ENCODE measurements around the gene MAP3K14. TPM values are rescaled to one million over a fixed set of nuclear protein-coding genes. Genes with fewer than 3 reads are reported as not detected.

MAP3K14 gene
- total RNA-seq, 2 experiments from 2014 or later = 31.6 to 31.9 TPM

GRCh38 chr17:45298546-45299285 is 18.1 kb downstream of the MAP3K14 start:
- peak; percentile 32 for ATAC-seq
- intact Hi-C loops (cut with micrococcal nuclease) = no loop called here
- peaks cover 82% of the 10 kb centered on the region for H3K4me1 Mint-ChIP-seq (ENCODE audit: low read depth)
- POLR2A ChIA-PET = interaction anchor here (0.8 to 11.5 kb wide), 4 partner anchors 16 to 94 kb away, joined by 3 to 151 read pairs (median 4); partner anchors contain the start of gene MAP3K14
- no peak for DNase-seq
- H3K27ac Mint-ChIP-seq = peak overlapping the region; percentile 48
- H3K4me3 Mint-ChIP-seq = no peak overlapping the region
- no peaks in the 10 kb centered on the region for H3K27me3 Mint-ChIP-seq
- CTCF ChIA-PET = interaction anchor here (0.8 to 3.0 kb wide), 7 partner anchors 13 to 93 kb away, joined by 3 to 16 read pairs (median 4); partner anchors contain the start of gene MAP3K14
- H3K36me3 Mint-ChIP-seq (ENCODE audit: low read depth) = peaks cover 58% of the 10 kb centered on the region
- TF ChIP-seq CTCF (IDR thresholded peaks at IDR 0.05) = no peak
- peaks cover 4% of the 10 kb centered on the region for H3K9me3 Mint-ChIP-seq

- POLR2A ChIA-PET = interaction anchor here (0.6 kb wide), 1 partner anchor 12 kb away, joined by 3 read pairs; no protein-coding TSS in a partner anchor
- Mint-ChIP-seq H3K27me3 (no peaks in the 10 kb centered on the region), H3K36me3 (ENCODE audit: low read depth) (peaks cover 55% of the 10 kb centered on the region), H3K27ac (peak overlapping the region; percentile 81), H3K4me1 (ENCODE audit: low read depth) (peaks cover 83% of the 10 kb centered on the region), H3K4me3 (no peak overlapping the region), H3K9me3 (peaks cover 4% of the 10 kb centered on the region)
- CTCF ChIA-PET = no interaction called here
- no peak for TF ChIP-seq CTCF (IDR thresholded peaks at IDR 0.05)
- ATAC-seq (no peak), DNase-seq (no peak)
- intact Hi-C loops (cut with micrococcal nuclease) = no loop called here
Measured at GRCh38 chr17:45296833-45297124, 20.0 kb downstream of the MAP3K14 start.

- POLR2A ChIA-PET = interaction anchor here (0.6 to 1.3 kb wide), 4 partner anchors 12 to 97 kb away, joined by 3 read pairs; no protein-coding TSS in a partner anchor
- H3K9me3 Mint-ChIP-seq = peaks cover 4% of the 10 kb centered on the region
- intact Hi-C loops (cut with micrococcal nuclease) = no loop called here
- H3K4me1 Mint-ChIP-seq (ENCODE audit: low read depth) = peaks cover 84% of the 10 kb centered on the region
- no peak for ATAC-seq
- H3K4me3 Mint-ChIP-seq = no peak overlapping the region
- H3K27me3 Mint-ChIP-seq = no peaks in the 10 kb centered on the region
- peak overlapping the region; percentile 81 for H3K27ac Mint-ChIP-seq
- TF ChIP-seq CTCF (IDR thresholded peaks at IDR 0.05) = no peak
- peaks cover 57% of the 10 kb centered on the region for H3K36me3 Mint-ChIP-seq (ENCODE audit: low read depth)
- CTCF ChIA-PET = interaction anchor here (0.9 to 9.6 kb wide), 9 partner anchors 10 to 161 kb away, joined by 3 to 81 read pairs (median 4); partner anchors contain the start of genes ACBD4 and MAP3K14
- DNase-seq = no peak
Measured at GRCh38 chr17:45296003-45296832, 20.6 kb downstream of the MAP3K14 start.

- Mint-ChIP-seq H3K9me3 (peaks cover 4% of the 10 kb centered on the region), H3K27ac (peak overlapping the region; percentile 84), H3K36me3 (ENCODE audit: low read depth) (peaks cover 60% of the 10 kb centered on the region), H3K4me3 (no peak overlapping the region), H3K27me3 (no peaks in the 10 kb centered on the region), H3K4me1 (ENCODE audit: low read depth) (peaks cover 83% of the 10 kb centered on the region)
- ATAC-seq (no peak), DNase-seq (no peak)
- intact Hi-C loops (cut with micrococcal nuclease) = no loop called here
- CTCF ChIA-PET = interaction anchor here (1.1 to 9.6 kb wide), 9 partner anchors 14 to 90 kb away, joined by 3 to 81 read pairs (median 6); partner anchors contain the start of gene MAP3K14
- POLR2A ChIA-PET = interaction anchor here (0.6 to 2.5 kb wide), 7 partner anchors 17 to 1532 kb away, joined by 3 to 9 read pairs (median 3); no protein-coding TSS in a partner anchor
- no peak for TF ChIP-seq CTCF (IDR thresholded peaks at IDR 0.05)
Measured at GRCh38 chr17:45294506-45294905, 22.3 kb downstream of the MAP3K14 start.
